Dermis microvascular lymphatic vessel endothelial cell (primary cell): ENCODE measurements around the gene PLXNB2. TPM values are rescaled to one million over a fixed set of nuclear protein-coding genes. Genes with fewer than 3 reads are reported as not detected.

Source experiments
- DNase-seq, 2 donors: peaks; one replicate each; pipeline versions ENCODE4 v3.0.0 to v3.0.0-alpha.2; 2010; ENCODE audit warnings: low read depth in 2 of 2
- total RNA-seq: library from RNA; depleted of rRNA; stranded (reverse); fragments of >200 nt; gene quantifications from 2 replicates; pipeline ENCODE4 v1.2.1, GENCODE V29; 2014

PLXNB2 gene
- total RNA-seq, 1 donor from 2014 or later, result 49.4 TPM

GRCh38 chr22:50299785-50300619 lies 7.4 kb downstream of the PLXNB2 start:
- DNase-seq, result no peak

- DNase-seq, result peak in 1 of 2 donors; percentile 40
Observed at GRCh38 chr22:50298937-50299784, 8.3 kb downstream of the PLXNB2 start.

- no peak for DNase-seq
Observed at GRCh38 chr22:50298266-50298637, 9.2 kb downstream of the PLXNB2 start.

GRCh38 chr22:50297510-50298265 lies 9.8 kb downstream of the PLXNB2 start:
- DNase-seq, result no peak

GRCh38 chr22:50296658-50297490 lies 10.6 kb downstream of the PLXNB2 start:
- DNase-seq, result no peak

- no peak for DNase-seq
Observed at GRCh38 chr22:50294319-50294656, 13.2 kb downstream of the PLXNB2 start.

- DNase-seq, result peak; percentile 60 to 89
Observed at GRCh38 chr22:50293441-50294318, 13.8 kb downstream of the PLXNB2 start.

GRCh38 chr22:50292643-50293440 lies 14.6 kb downstream of the PLXNB2 start:
- DNase-seq, result peak in 1 of 2 donors; percentile 32

GRCh38 chr22:50289942-50290630 lies 17.4 kb downstream of the PLXNB2 start:
- DNase-seq, result no peak

GRCh38 chr22:50289151-50289941 lies 18.1 kb downstream of the PLXNB2 start:
- no peak for DNase-seq

- no peak for DNase-seq
Observed at GRCh38 chr22:50287731-50288130, 19.7 kb downstream of the PLXNB2 start.

- no peak for DNase-seq
Observed at GRCh38 chr22:50286701-50287318, 20.6 kb downstream of the PLXNB2 start.

- no peak for DNase-seq
Observed at GRCh38 chr22:50286275-50286674, 21.2 kb downstream of the PLXNB2 start.

- DNase-seq, result no peak
Observed at GRCh38 chr22:50285568-50286229, 21.7 kb downstream of the PLXNB2 start.

- DNase-seq, result no peak
Observed at GRCh38 chr22:50284479-50284878, 23.0 kb downstream of the PLXNB2 start.

GRCh38 chr22:50283821-50284220 lies 23.6 kb downstream of the PLXNB2 start:
- no peak for DNase-seq
